NOMO-1 treated with DMSO at 0.1 percent for 48 hours (cell line): Measurements from ENCODE around the gene NOS2.
"Not testable (repeated sequence)": the region's sequence is repeated elsewhere in the genome, so short reads cannot be mapped to it uniquely, and the experiment has no call there.

Source experiments
- DNase-seq: peaks from one replicate; lab custom pipeline; 2025; ENCODE audit not compliant: unreplicated experiment; lab: John Stamatoyannopoulos, UW

Gene NOS2

GRCh38 chr17:27792095-27792494, 8.2 kb downstream of the NOS2 start:
- DNase-seq, result no peak

GRCh38 chr17:27788919-27789318, 11.4 kb downstream of the NOS2 start:
- no peak for DNase-seq

GRCh38 chr17:27783440-27784350, 16.6 kb downstream of the NOS2 start:
- DNase-seq, result no peak

- peak; percentile 48 for DNase-seq
These were observed 17.5 kb downstream of the NOS2 start for GRCh38 chr17:27782791-27783206.

GRCh38 chr17:27780828-27781404, 19.4 kb downstream of the NOS2 start:
- DNase-seq, result no peak

GRCh38 chr17:27780092-27780827, 20.1 kb downstream of the NOS2 start:
- no peak for DNase-seq

GRCh38 chr17:27778183-27778582, 22.1 kb downstream of the NOS2 start:
- no peak for DNase-seq

- no peak for DNase-seq
These were observed 23.3 kb downstream of the NOS2 start for GRCh38 chr17:27776882-27777624.

GRCh38 chr17:27771586-27771985, 28.7 kb downstream of the NOS2 start:
- DNase-seq, result no peak

GRCh38 chr17:27770877-27771276, 29.5 kb downstream of the NOS2 start:
- DNase-seq, result no peak

- no peak for DNase-seq
These were observed 31.4 kb downstream of the NOS2 start for GRCh38 chr17:27768858-27769410.

- no peak for DNase-seq
These were observed 33.9 kb downstream of the NOS2 start for GRCh38 chr17:27766438-27766837.

GRCh38 chr17:27765353-27765752, 35.0 kb downstream of the NOS2 start:
- no peak for DNase-seq

- no peak for DNase-seq
These were observed 35.7 kb downstream of the NOS2 start for GRCh38 chr17:27764589-27764988.

GRCh38 chr17:27762527-27763305, 37.6 kb downstream of the NOS2 start:
- DNase-seq, result peak; percentile 17

- not testable (repeated sequence) for DNase-seq
These were observed 39.4 kb downstream of the NOS2 start for GRCh38 chr17:27760931-27761330.

GRCh38 chr17:27760069-27760885, 40.1 kb downstream of the NOS2 start:
- no peak for DNase-seq

GRCh38 chr17:27759528-27759927, 40.8 kb downstream of the NOS2 start:
- DNase-seq, result no peak
